KMS-11 (cell line): ENCODE data around the gene CRLF2.

Experiments
- H2AFZ ChIP-seq: fragments of 200-600 bp; sonication (generic); 2 replicates; pipeline ENCODE4 v1.6.1; 2016; ENCODE audit warnings: antibody characterized with exemption, mixed run types, low read depth
- H3K27ac ChIP-seq: fragments of 200-600 bp; sonication (generic); 2 replicates; pipeline ENCODE4 v1.6.1; 2016; ENCODE audit warnings: mild to moderate bottlenecking, mixed run types
- H3K27me3 ChIP-seq: fragments of 200-600 bp; sonication (generic); 2 replicates; pipeline ENCODE4 v1.6.1; 2017; ENCODE audit warnings: mild to moderate bottlenecking, low read depth, mixed run types, moderate library complexity; ENCODE audit not compliant: insufficient read depth
- H3K36me3 ChIP-seq: fragments of 200-600 bp; sonication (generic); 2 replicates; pipeline ENCODE4 v1.6.1; 2017; ENCODE audit warnings: mild to moderate bottlenecking, mixed run types; ENCODE audit not compliant: insufficient read depth
- H3K4me1 ChIP-seq: fragments of 200-600 bp; sonication (generic); 2 replicates; pipeline ENCODE4 v1.6.1; 2016; ENCODE audit warnings: mild to moderate bottlenecking, low read depth, mixed run types; ENCODE audit not compliant: poor library complexity, severe bottlenecking
- H3K4me2 ChIP-seq: fragments of 200-600 bp; sonication (generic); 2 replicates; pipeline ENCODE4 v1.7.0; 2016; ENCODE audit warnings: mild to moderate bottlenecking, mixed run types
- H3K4me3 ChIP-seq: fragments of 200-600 bp; sonication (generic); IDR thresholded peaks from 2 replicates; pipeline ENCODE4 v1.6.1; 2017; ENCODE audit warnings: low read depth, low read length, mixed read lengths; ENCODE audit not compliant: insufficient read depth
- H3K79me2 ChIP-seq: fragments of 200-600 bp; sonication (generic); 2 replicates; pipeline ENCODE4 v1.6.1; 2016; ENCODE audit warnings: low read depth, mixed run types; ENCODE audit not compliant: insufficient read depth
- H3K9ac ChIP-seq: fragments of 200-600 bp; sonication (generic); 2 replicates; pipeline ENCODE4 v1.6.1; 2016; ENCODE audit warnings: mild to moderate bottlenecking, mixed run types
- H4K20me1 ChIP-seq: fragments of 200-600 bp; sonication (generic); 2 replicates; pipeline ENCODE4 v1.6.1; 2016; ENCODE audit warnings: mild to moderate bottlenecking, mixed run types; ENCODE audit not compliant: insufficient read depth
- TF ChIP-seq, protein P1 (sequence below): fragments of 200-600 bp; sonication (generic); conservative IDR thresholded peaks from 2 replicates; pipeline ENCODE4 v1.6.1; 2017; ENCODE audit warnings: low read depth, mild to moderate bottlenecking, antibody characterized with exemption, low read length, moderate library complexity, mixed read lengths

CRLF2 gene

DNA sequence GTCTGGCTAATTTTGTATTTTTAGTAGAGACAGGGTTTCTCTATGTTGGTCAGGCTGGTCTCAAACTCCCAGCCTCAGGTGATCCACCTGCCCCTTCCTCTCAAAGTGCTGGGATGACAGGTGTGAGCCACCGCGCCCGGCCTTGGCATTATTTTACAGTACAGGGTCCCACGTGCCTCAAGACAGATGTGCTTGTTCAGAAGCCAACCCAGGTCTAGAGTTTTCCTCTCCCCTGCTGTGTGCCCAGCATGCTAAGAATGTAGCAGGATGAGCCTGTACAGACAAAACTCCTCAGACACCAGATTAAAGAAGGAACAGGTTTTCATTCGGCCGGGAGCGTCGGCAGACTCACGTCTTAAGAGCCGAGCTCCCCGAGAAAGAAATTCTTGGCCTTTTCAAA is 42.2 kb downstream of the CRLF2 start:
- H3K27ac ChIP-seq, result no peak overlapping the region
- H3K9ac ChIP-seq, result no peak overlapping the region
- no peaks in the 10 kb centered on the region for H3K36me3 ChIP-seq
- no peaks in the 10 kb centered on the region for H3K4me1 ChIP-seq
- no peaks in the 10 kb centered on the region for H3K79me2 ChIP-seq
- no peaks in the 10 kb centered on the region for H3K27me3 ChIP-seq
- H2AFZ ChIP-seq, result no peak overlapping the region
- TF ChIP-seq, protein P1, sequence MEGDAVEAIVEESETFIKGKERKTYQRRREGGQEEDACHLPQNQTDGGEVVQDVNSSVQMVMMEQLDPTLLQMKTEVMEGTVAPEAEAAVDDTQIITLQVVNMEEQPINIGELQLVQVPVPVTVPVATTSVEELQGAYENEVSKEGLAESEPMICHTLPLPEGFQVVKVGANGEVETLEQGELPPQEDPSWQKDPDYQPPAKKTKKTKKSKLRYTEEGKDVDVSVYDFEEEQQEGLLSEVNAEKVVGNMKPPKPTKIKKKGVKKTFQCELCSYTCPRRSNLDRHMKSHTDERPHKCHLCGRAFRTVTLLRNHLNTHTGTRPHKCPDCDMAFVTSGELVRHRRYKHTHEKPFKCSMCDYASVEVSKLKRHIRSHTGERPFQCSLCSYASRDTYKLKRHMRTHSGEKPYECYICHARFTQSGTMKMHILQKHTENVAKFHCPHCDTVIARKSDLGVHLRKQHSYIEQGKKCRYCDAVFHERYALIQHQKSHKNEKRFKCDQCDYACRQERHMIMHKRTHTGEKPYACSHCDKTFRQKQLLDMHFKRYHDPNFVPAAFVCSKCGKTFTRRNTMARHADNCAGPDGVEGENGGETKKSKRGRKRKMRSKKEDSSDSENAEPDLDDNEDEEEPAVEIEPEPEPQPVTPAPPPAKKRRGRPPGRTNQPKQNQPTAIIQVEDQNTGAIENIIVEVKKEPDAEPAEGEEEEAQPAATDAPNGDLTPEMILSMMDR, result no peak
- no peaks in the 10 kb centered on the region for H4K20me1 ChIP-seq
- H3K4me3 ChIP-seq, result no peak overlapping the region
- no peak overlapping the region for H3K4me2 ChIP-seq

DNA sequence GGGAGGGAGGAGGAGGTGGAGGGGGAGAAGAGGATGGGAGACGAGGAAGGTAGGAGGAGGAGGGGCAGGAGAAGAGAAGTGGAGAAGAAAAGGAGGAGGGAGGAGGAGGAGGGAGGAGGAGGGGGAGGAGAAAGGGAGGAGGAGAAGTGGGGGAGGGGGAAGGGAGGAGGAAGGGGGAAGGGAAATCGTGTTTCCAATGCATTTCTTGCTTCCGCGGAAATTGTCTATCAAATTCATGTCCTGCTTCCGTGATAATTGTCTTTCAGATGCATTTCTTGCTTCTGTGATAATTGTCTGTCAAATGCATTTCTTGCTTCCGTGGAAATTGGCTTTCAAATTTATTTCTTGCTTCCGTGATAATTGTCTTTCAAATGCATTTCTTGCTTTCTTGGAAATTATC is 43.3 kb downstream of the CRLF2 start:
- H2AFZ ChIP-seq, result no peak overlapping the region
- H3K79me2 ChIP-seq, result no peaks in the 10 kb centered on the region
- no peaks in the 10 kb centered on the region for H3K36me3 ChIP-seq
- no peak overlapping the region for H3K27ac ChIP-seq
- no peak overlapping the region for H3K9ac ChIP-seq
- TF ChIP-seq, protein P1, result no peak
- no peaks in the 10 kb centered on the region for H3K4me1 ChIP-seq
- H3K27me3 ChIP-seq, result no peaks in the 10 kb centered on the region
- no peak overlapping the region for H3K4me2 ChIP-seq
- H3K4me3 ChIP-seq, result no peak overlapping the region
- H4K20me1 ChIP-seq, result no peaks in the 10 kb centered on the region

DNA sequence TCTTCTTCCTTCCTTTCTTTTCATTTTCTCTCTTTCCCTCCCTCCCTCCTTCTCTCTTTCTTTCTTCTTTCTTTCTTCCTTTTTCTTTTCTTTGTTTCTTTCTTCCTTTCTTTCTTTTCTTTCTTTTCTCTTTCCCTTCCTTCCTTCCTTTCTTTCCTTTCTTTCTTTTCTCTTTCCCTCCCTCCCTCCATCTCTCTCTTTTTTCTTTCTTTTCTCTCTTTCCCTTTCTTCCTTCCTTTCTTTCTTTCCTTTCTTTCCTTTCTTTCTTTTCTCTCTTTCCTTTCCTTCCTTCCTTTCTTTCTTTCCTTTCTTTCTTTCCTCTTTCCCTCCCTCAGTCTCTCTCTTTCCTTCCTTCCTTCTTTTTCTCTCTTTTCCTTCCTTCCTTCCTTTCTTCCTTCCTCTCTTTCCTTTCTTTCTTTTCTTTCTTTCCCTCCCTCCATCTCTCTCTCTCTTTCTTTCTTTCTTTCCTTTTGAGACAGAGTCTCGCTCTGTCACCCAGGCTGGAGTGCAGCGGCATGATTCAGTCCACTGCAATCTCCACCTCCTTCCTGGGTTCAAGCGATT is 44.4 kb downstream of the CRLF2 start:
- Histone ChIP-seq H3K79me2 (no peaks in the 10 kb centered on the region), H4K20me1 (no peaks in the 10 kb centered on the region), H3K36me3 (no peaks in the 10 kb centered on the region), H3K4me2 (no peak overlapping the region), H2AFZ (no peak overlapping the region), H3K4me1 (no peaks in the 10 kb centered on the region), H3K27ac (no peak overlapping the region), H3K4me3 (no peak overlapping the region), H3K27me3 (no peaks in the 10 kb centered on the region), H3K9ac (no peak overlapping the region)
- TF ChIP-seq, protein P1, result no peak

DNA sequence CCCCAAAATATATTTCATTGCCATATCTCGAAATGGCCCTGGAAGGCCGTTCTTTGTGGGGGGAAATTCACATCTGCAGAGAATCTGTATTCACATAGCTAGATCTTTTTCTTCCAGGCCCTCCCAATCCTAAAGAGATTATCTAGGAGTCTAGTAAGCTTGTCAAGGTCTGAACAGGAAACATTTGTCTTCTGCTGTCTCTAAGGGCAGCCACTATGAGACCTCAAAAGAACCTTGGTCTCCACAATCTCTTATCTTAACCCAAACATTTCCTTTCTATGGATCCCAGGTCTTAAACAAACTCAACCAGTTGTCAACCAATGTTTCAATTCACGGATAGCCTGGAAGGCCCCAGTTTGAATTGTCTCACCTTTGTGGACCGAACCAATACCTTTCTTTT is 45.0 kb downstream of the CRLF2 start:
- Histone ChIP-seq H2AFZ (no peak overlapping the region), H3K27ac (no peak overlapping the region), H3K9ac (no peak overlapping the region), H3K79me2 (no peaks in the 10 kb centered on the region), H3K36me3 (no peaks in the 10 kb centered on the region), H4K20me1 (no peaks in the 10 kb centered on the region), H3K4me3 (no peak overlapping the region), H3K4me1 (no peaks in the 10 kb centered on the region), H3K4me2 (no peak overlapping the region), H3K27me3 (no peaks in the 10 kb centered on the region)
- TF ChIP-seq, protein P1, result no peak
